HepG2 (cell line): ENCODE measurements around the gene PEX14. TPM values are rescaled to one million over a fixed set of nuclear protein-coding genes. Genes with fewer than 3 reads are reported as not detected.
A peak's percentile ranks its signal among the peaks of the same experiment; 100 is the strongest.

Experiments used
- CBX2 ChIP-seq, 2 experiments: fragments of 200-600 bp in 1 of 2; sonication (generic); formaldehyde crosslinking in 1 of 2; IDR thresholded peaks; 2 replicates each; pipeline versions ENCODE4 v1.7.0 to v1.8.1; 2018 to 2022; ENCODE audit warnings: low read depth in 2 of 2, low read length in 1 of 2, mild to moderate bottlenecking in 1 of 2, missing genetic modification reagents in 1 of 2
- KDM2A ChIP-seq: sonication (generic); formaldehyde crosslinking; IDR thresholded peaks from 2 replicates; pipeline ENCODE4 v1.4.0; 2020; ENCODE audit warnings: low read depth, missing genetic modification reagents, borderline replicate concordance
- NR2F6 ChIP-seq, 2 experiments: IDR thresholded peaks; 2 replicates each; pipeline ENCODE4 v1.6.1; 2016; ENCODE audit warnings: antibody characterized with exemption in 1 of 2, mild to moderate bottlenecking in 1 of 2
- ZNF335 ChIP-seq: sonication (generic); formaldehyde crosslinking; IDR thresholded peaks from 2 replicates; pipeline ENCODE4 v1.4.0; 2020; ENCODE audit warnings: missing genetic modification reagents
- ZNF629 ChIP-seq: sonication (generic); formaldehyde crosslinking; conservative IDR thresholded peaks from 2 replicates; pipeline ENCODE4 v1.5.0; 2020; ENCODE audit warnings: missing genetic modification reagents
- ZNF850 ChIP-seq: sonication (generic); formaldehyde crosslinking; conservative IDR thresholded peaks from 2 replicates; pipeline ENCODE4 v1.9.0; 2021; ENCODE audit warnings: mild to moderate bottlenecking, missing genetic modification reagents
- polyA plus RNA-seq, 8 experiments: library from polyadenylated mRNA; depleted of rRNA in 3 of 8; stranded (reverse) in 7 of 8; unstranded in 1 of 8; fragments of >200 nt; fragmentation: Illumina TruSeq in 4 of 8; extraction: Trizol in 4 of 8; gene quantifications; 2 replicates each; pipeline versions ENCODE4 v1.2.1 to v1.2.3, GENCODE V29; 2011 to 2016; ENCODE audit warnings: low read depth in 4 of 8, missing spikeins in 1 of 8, mixed read lengths in 1 of 8; ENCODE audit not compliant: insufficient read depth in 1 of 8
- total RNA-seq, 5 experiments: library from RNA; depleted of rRNA; stranded (reverse); fragments of >200 nt; fragmentation: Illumina TruSeq; extraction: Trizol; gene quantifications; 2 replicates each; pipeline ENCODE4 v1.2.3, GENCODE V29; 2016; ENCODE audit warnings: low read depth in 1 of 5
- TF ChIP-seq, protein P1 (sequence below): IDR thresholded peaks from 2 replicates; pipeline ENCODE4 v1.4.0; 2020; ENCODE audit warnings: mild to moderate bottlenecking, missing genetic modification reagents
- TF ChIP-seq, protein P2 (sequence below): sonication (generic); formaldehyde crosslinking; IDR thresholded peaks from 2 replicates; pipeline ENCODE4; 2020; ENCODE audit warnings: missing genetic modification reagents, mild to moderate bottlenecking, borderline replicate concordance
- TF ChIP-seq, protein P3 (sequence below): sonication (generic); formaldehyde crosslinking; IDR thresholded peaks from 2 replicates; pipeline ENCODE4 v1.4.0; 2020; ENCODE audit warnings: missing genetic modification reagents, borderline replicate concordance

The PEX14 gene
- total and polyA plus RNA-seq, 2 of the 13 experiments (the other 11 are each of a cell fraction or from before 2014, with no cell fraction given) = 6.5 to 9.9 TPM

DNA sequence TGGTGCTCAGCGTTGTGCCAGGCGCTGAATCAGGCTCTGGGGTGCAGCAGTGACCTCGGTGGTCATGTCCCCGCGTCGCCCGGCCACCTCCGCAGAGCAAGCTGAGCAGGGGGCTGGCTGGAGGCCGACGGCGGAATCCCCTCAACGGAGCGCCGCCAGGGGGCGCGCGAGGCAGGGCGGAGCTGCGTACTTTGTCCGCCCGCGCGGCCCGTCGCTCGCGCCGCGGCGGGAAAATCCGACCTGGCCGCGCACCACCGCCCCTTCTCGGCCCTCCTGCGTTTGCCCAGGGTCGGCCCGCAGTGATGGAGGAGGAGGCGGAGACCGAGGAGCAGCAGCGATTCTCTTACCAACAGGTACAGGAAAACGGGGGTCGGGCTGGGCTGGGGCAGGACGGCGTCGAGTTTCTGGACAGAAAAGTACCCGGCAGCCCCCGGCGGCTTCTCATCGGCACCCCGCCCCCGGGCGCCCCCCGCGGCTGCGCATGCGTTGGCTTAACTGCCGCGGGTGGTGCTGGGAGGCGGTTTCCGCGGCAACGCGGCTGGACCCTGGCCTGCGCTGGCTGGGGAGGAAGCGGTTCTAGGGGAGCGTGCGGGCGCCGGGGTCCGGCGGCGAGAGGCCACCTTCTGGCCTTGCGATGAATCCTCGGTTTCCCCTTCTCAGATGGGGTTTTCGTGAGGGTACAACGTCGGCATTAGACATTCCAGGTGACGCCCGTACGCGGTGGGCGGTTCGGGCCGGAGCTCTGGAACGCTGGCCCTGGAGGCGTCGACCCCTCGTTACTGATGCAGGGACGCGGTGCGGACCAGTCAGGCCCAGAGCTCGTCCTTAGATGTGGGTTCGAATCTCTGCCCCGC, 44.3 kb upstream of the PEX14 start, which contains the start of gene CENPS (continued):
- TF ChIP-seq, protein P1, sequence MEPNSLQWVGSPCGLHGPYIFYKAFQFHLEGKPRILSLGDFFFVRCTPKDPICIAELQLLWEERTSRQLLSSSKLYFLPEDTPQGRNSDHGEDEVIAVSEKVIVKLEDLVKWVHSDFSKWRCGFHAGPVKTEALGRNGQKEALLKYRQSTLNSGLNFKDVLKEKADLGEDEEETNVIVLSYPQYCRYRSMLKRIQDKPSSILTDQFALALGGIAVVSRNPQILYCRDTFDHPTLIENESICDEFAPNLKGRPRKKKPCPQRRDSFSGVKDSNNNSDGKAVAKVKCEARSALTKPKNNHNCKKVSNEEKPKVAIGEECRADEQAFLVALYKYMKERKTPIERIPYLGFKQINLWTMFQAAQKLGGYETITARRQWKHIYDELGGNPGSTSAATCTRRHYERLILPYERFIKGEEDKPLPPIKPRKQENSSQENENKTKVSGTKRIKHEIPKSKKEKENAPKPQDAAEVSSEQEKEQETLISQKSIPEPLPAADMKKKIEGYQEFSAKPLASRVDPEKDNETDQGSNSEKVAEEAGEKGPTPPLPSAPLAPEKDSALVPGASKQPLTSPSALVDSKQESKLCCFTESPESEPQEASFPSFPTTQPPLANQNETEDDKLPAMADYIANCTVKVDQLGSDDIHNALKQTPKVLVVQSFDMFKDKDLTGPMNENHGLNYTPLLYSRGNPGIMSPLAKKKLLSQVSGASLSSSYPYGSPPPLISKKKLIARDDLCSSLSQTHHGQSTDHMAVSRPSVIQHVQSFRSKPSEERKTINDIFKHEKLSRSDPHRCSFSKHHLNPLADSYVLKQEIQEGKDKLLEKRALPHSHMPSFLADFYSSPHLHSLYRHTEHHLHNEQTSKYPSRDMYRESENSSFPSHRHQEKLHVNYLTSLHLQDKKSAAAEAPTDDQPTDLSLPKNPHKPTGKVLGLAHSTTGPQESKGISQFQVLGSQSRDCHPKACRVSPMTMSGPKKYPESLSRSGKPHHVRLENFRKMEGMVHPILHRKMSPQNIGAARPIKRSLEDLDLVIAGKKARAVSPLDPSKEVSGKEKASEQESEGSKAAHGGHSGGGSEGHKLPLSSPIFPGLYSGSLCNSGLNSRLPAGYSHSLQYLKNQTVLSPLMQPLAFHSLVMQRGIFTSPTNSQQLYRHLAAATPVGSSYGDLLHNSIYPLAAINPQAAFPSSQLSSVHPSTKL (CRISPR knock-in tag) = peak; percentile 57; the same call in 1 of the 2 replicates
- TF ChIP-seq ZNF335 (CRISPR knock-in tag) (no peak; the same call in 1 of the 2 replicates), ZNF629 (CRISPR knock-in tag) (peak; percentile 25; the same call in 1 of the 2 replicates), NR2F6 (IDR thresholded peaks at IDR 0.05) (no peak), NR2F6 (CRISPR knock-in tag; IDR thresholded peaks at IDR 0.05) (no peak), KDM2A (peak; percentile 83), ZNF850 (0 out of 2 replicates have a peak, but pooled peaks have one; percentile 53), CBX2 (IDR thresholded peaks at IDR 0.05; ENCODE audit: low read depth, low read length) (no peak), CBX2 (CRISPR knock-in tag; IDR thresholded peaks at IDR 0.05; ENCODE audit: low read depth) (no peak)
- TF ChIP-seq, protein P2, sequence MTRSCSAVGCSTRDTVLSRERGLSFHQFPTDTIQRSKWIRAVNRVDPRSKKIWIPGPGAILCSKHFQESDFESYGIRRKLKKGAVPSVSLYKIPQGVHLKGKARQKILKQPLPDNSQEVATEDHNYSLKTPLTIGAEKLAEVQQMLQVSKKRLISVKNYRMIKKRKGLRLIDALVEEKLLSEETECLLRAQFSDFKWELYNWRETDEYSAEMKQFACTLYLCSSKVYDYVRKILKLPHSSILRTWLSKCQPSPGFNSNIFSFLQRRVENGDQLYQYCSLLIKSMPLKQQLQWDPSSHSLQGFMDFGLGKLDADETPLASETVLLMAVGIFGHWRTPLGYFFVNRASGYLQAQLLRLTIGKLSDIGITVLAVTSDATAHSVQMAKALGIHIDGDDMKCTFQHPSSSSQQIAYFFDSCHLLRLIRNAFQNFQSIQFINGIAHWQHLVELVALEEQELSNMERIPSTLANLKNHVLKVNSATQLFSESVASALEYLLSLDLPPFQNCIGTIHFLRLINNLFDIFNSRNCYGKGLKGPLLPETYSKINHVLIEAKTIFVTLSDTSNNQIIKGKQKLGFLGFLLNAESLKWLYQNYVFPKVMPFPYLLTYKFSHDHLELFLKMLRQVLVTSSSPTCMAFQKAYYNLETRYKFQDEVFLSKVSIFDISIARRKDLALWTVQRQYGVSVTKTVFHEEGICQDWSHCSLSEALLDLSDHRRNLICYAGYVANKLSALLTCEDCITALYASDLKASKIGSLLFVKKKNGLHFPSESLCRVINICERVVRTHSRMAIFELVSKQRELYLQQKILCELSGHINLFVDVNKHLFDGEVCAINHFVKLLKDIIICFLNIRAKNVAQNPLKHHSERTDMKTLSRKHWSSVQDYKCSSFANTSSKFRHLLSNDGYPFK (CRISPR knock-in tag) = peak; percentile 73
- TF ChIP-seq, protein P3, sequence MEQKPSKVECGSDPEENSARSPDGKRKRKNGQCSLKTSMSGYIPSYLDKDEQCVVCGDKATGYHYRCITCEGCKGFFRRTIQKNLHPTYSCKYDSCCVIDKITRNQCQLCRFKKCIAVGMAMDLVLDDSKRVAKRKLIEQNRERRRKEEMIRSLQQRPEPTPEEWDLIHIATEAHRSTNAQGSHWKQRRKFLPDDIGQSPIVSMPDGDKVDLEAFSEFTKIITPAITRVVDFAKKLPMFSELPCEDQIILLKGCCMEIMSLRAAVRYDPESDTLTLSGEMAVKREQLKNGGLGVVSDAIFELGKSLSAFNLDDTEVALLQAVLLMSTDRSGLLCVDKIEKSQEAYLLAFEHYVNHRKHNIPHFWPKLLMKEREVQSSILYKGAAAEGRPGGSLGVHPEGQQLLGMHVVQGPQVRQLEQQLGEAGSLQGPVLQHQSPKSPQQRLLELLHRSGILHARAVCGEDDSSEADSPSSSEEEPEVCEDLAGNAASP (CRISPR knock-in tag) = peak; percentile 67
